Measurements from ENCODE around the gene IGSF21.

IGSF21 gene

GRCh38 chr1:18097206-18097605 is 10.4 kb upstream of the IGSF21 start:
- DNase-seq, result no peak

DNA sequence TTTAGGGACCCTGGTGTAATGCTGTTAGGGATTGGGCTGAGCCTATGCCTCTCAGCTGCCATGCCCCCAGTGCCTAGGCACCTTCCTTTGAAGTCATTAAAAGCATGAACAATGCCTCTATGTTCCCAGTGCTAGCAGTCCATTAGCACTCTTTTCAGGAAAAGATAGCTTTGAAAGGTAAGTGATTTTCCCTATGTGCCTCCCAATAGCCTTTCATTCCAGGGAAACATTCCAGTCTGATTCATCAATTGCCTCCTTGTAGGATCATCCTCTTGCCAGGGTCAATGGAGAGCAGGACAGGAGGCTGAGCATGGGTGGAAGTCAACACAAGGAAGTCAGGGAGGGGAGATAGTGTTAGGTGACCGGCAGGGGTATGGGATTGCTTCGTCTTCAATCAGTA is 8.6 kb upstream of the IGSF21 start:
- DNase-seq, result no peak

DNA sequence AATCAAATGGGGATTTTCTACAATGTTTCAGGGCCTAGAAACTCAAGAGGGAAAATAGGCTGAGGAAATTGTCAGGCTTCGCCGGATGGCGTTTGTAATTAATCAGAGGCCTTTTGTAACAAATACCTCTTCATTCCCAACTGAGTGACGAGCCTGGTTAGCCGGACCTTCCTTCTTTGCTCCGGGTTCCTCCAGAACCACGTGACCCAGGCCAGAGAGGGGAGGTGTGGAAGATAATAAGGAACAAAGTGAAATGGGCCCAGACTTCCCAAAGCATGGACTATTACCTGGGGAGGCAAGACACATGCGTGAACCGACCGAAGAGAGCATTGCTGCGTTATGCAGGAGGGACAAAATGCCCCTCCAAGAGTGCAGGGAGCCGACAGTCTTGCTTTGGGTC is 7.5 kb upstream of the IGSF21 start:
- no peak for DNase-seq

- DNase-seq, result peak; percentile 73
Measured at GRCh38 chr1:18100491-18101063, 7.0 kb upstream of the IGSF21 start.

DNA sequence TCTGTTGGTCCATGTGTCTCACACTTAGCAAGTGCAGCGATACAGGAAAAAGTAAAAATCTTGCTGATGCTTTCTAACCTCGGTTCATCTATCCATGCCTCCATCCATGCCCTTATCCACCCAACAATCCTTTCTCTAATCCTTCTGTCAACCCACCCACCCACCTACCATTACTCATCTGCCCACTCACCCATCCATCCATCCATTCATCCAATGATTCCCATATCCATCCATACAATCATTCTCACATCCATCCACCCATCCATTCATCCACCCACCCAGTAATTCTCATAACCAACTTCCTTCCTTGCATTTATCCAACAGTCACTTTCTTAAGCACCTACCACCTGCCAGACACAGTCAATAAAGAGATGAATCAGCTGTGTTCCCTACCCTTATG is 6.1 kb upstream of the IGSF21 start:
- DNase-seq, result no peak

DNA sequence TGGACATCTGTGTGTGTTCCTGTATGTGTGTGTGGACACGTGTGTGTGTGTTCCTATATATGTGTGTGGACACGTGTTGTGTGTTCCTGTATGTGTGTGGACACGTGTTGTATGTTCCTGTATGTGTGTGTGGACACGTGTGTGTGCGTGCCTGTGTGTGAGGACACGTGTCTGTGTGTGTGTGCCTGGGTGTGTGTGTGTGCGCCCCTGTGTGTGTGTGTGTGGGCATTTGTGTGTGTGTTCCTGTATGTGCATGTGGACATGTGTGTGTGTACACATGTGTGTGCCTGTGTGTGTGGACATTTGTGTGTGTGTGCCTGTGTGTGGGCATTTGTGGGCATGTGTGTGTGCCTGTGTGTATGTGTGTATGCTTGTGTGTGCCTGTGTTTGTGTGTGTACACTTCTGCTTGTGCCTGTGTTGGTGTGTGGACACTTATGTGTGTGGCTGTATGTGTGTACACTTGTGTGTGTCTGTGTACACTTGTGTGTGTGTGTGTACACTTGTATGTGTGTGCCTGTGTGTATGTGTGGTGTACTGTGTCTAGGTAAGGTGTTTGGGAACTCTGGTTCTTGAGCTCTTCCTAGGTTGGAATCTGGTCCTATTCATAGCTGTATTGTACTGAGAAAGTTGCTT is 3.7 kb upstream of the IGSF21 start:
- DNase-seq, result no peak

- no peak for DNase-seq
Measured at GRCh38 chr1:18104546-18105100, 3.0 kb upstream of the IGSF21 start.

DNA sequence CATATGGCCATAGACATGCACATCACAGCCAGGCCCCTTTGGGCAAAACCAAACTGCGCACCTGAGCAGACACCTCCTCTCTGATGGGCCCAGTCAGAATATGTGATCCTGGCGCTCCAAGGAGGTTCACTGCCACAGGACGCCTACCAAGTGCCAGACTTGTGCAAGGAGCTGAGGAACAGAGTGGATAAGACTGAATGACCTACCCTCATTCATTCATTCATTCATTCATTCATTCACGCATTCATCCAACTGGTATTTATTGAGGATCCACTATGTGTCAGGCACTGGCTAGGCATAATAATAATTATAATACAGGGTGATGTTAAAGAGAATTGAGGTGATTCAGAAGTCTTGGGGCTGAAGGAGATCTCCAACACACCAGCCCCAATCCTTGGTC is 2.4 kb upstream of the IGSF21 start:
- no peak for DNase-seq

DNA sequence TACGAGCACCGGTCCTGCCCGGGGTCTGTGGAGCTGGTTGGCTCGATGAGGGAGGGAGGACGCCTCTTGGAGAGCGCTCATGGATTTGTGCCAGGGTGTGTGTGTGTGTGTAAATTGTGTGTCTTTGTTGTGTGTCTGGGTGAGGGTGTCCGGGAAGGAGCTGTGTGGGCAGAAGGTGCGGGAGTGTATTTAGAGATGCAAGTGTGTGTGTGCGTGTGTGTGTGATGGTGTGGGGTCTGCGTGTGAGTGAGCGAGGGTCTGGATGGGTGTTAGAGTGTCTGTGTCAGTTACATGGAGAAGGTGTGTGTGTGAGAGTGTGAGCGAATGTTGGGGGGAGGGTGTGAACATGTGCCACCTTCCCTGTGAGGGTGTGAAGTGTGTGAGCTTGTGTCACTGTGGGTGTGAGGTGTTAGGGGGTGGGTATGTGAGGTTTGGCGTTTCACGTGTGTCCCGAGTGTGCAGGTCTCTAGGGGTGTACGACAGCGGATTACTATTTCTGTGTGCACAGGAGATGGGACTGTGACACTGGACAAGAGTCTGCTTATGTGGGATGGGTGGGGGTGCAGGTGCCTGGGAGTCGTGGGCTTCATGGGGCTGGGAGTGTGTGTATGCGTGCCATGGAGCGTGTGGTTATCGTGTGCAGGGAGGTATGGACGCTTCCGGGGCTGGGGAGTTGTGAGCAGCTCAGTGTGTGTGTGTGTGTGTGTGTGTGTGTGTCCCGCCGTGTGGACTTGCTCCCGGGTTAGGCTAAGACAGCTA is 880 bp downstream of the IGSF21 start:
- DNase-seq, result no peak

DNA sequence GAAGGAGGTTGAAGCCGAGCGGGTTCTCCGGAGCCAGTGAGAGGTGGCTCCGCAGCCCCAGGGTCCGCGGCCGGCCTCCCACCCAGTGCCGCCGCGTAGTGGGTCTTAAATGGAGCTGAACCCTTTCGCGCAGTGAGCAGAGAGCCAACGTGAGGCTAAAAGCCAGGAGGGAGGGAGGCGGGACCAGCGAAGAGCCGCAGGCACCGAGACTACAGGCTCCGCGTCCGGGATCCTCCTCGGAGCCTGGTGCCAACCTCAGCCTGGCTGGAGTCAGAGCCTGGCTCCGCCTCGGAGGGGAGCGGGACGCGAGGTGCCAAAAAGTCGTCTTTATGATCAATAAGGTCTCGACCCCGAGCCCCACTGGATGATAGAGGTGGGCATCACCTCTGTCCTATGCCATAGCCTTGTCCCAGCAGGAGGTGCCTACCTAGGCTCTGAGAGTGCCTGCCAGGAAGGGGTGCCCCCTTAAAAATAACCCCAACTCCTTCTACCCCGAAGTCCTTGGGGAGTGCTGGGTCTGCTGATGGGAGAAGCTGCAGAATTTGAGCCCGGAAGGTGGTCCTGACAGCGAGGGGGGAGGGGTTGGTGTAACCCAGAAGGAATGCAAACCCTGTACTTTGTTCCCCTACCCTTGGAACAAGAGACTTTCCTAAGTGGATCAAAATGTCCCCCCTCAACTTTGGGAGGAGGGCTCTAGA is 1.6 kb downstream of the IGSF21 start:
- DNase-seq, result no peak

- peak; percentile 42 for DNase-seq
Measured at GRCh38 chr1:18109756-18110597, 2.4 kb downstream of the IGSF21 start.

GRCh38 chr1:18110598-18110939 is 3.0 kb downstream of the IGSF21 start:
- DNase-seq, result no peak

DNA sequence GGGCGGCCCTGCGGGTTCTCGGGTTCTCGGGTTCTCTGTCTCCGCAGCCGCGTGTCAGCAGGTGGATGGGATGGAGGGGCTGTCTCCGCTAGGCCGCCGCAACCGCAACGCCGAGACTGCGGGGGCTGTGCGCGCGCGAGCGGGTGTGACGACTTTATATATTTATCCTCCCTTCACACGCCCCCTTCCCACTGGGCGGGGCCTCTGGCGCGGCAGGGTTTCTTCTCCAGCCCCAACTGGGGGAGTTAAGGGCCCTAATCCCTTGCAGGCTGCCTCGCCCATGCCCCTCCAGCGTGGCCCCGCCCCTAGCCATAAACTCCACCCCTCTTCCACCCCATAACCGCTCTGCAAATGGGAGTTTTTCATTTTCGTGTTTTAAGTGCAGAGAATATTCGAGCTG is 3.4 kb downstream of the IGSF21 start:
- DNase-seq, result no peak

DNA sequence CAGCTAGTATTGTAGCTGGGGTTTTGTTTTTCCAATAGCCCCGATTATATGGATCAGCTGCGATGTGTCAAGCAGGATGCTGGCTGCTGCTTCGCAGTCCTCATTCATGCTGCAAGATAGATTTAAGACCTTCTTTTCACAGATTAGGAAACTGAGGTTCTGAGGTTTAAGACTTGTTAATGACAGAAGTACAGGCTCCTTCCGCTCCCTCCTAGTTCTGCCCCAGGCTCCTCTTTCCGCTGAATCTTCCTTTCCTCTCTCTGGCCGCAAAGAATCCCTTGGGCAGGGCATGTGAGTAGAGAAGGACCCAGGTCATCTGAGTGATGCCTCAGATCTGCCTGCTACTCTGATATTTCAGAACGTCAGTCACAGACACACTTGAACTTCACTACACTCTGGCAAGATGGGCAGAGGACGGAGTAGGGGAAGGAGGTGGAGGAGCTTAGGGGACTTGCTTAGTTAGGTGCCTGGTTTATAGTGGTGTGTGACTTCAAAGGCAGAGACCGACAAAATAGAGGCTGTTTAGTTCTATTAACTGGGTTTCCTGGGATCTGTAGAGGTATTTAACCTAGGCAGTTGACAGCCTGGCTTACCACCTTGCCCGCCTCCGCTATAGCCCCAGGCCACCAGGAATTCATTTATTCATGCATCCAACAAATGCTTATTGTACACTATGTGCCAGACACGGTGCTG is 4.2 kb downstream of the IGSF21 start:
- DNase-seq, result no peak

GRCh38 chr1:18112611-18113010 is 5.0 kb downstream of the IGSF21 start:
- DNase-seq, result no peak

DNA sequence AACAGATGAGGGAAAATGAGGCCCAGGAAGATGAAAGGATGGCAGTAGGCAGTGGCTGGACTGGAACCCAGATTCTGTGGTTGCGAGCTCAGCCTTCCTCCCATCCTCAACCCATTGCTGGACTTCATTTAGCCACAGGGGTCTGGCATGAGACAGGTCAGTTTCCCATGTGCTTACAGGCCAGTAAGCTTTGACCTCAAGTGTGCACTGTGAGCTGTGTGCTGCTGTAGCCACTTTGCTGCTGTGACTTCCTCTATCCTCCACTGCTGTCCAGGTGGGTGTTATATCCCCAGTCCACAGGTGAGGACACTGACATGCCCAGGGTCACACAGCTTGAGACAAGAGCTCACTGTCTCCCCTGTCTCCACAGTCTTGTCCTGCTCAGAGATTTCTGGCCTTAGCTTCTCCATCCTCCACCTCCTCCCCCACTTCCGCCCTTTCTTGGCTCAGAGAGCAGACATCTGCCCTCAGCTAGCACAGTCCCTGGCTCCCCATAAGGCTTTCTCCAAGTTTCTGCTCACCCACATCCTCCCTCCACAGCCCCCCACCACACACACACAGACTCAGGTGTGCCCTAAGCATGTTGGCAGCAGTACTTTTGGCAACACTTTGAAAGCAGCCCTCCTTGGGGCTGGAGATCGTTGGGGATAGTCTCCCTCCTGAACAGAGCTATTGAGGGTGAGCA is 7.3 kb downstream of the IGSF21 start:
- no peak for DNase-seq

DNA sequence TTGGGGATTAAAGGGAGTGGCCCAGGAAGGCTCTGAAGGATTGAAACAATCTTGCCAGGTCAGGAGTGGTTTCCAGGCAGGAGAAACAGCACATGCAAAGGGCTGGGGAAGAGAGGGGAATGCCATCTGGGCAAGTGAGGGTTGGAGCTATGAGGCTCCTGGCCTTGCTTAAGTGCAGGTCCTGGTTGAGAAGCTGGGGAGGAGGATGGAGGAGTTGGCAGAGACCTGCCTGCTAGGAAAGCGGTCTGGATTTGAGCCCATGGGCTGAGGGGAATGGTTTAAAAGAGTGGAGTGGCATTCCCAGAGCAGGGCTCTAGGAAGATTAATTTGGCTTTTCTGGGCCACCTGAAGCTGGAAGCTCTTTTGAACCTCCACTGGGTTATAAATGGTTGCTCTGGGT is 9.2 kb downstream of the IGSF21 start:
- no peak for DNase-seq

GRCh38 chr1:18118078-18118477 is 10.5 kb downstream of the IGSF21 start:
- DNase-seq, result peak; percentile 39

GRCh38 chr1:18118491-18118890 is 10.9 kb downstream of the IGSF21 start:
- no peak for DNase-seq

DNA sequence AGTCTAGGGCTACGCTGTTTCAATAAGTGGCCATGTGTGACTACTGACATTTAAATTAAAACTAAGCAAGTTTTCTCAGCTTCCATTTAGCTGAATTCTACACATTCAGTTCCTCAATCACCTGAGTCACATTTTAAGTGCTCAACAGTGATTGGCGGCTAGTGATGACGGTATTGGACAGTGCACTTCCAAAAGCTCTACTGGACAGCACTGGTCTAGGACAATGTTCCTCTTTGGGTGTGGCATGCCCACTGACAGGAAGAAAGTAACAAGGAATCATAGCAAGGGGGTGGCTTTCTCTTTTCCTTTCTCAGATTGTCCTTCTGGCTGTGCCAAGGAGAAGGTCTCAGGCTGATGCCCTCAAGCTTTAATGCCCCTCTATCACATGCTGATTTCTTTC is 11.7 kb downstream of the IGSF21 start:
- DNase-seq, result no peak

GRCh38 chr1:18119771-18120377 is 12.3 kb downstream of the IGSF21 start:
- no peak for DNase-seq

Data from hematopoietic multipotent progenitor cell treated with erythropoietin and hydrocortisone succinate and interleukin-3 and kit ligand, for 4 days (in vitro differentiated cells).